GM06990 (cell line): Measurements from ENCODE around the gene PHF21B.

Experiments
- DNase-seq: peaks from one replicate; pipeline ENCODE4 v3.0.0-alpha.2; 2011; ENCODE audit not compliant: insufficient read length; ENCODE audit errors: extremely low read depth
- H3K27me3 ChIP-seq: replicated peaks from 2 replicates; pipeline ENCODE4 v1.6.0; 2011; ENCODE audit warnings: low read length; ENCODE audit not compliant: control insufficient read depth, insufficient read depth
- H3K36me3 ChIP-seq: 2 replicates; pipeline ENCODE4 v1.5.1; 2011; ENCODE audit warnings: low read length; ENCODE audit not compliant: control insufficient read depth, insufficient read depth
- H3K4me3 ChIP-seq: replicated peaks from 2 replicates; pipeline ENCODE4 v1.5.1; 2011; ENCODE audit warnings: low read depth, mild to moderate bottlenecking, control low read depth, low read length
- TF ChIP-seq, protein P1 (sequence below): IDR thresholded peaks from 2 replicates; pipeline ENCODE4 v1.5.1; 2011; ENCODE audit warnings: low read length, control low read depth, mild to moderate bottlenecking, inconsistent platforms; ENCODE audit not compliant: insufficient read depth, poor library complexity, severe bottlenecking

The PHF21B gene

GRCh38 chr22:44950806-44951509 lies 58.8 kb downstream of the PHF21B start:
- Histone ChIP-seq H3K27me3 (no peaks in the 10 kb centered on the region), H3K36me3 (no peaks in the 10 kb centered on the region), H3K4me3 (no peak overlapping the region)
- TF ChIP-seq, protein P1, sequence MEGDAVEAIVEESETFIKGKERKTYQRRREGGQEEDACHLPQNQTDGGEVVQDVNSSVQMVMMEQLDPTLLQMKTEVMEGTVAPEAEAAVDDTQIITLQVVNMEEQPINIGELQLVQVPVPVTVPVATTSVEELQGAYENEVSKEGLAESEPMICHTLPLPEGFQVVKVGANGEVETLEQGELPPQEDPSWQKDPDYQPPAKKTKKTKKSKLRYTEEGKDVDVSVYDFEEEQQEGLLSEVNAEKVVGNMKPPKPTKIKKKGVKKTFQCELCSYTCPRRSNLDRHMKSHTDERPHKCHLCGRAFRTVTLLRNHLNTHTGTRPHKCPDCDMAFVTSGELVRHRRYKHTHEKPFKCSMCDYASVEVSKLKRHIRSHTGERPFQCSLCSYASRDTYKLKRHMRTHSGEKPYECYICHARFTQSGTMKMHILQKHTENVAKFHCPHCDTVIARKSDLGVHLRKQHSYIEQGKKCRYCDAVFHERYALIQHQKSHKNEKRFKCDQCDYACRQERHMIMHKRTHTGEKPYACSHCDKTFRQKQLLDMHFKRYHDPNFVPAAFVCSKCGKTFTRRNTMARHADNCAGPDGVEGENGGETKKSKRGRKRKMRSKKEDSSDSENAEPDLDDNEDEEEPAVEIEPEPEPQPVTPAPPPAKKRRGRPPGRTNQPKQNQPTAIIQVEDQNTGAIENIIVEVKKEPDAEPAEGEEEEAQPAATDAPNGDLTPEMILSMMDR = no peak
- DNase-seq = peak; percentile 73

- no peaks in the 10 kb centered on the region for H3K27me3 ChIP-seq
- TF ChIP-seq, protein P1 = no peak
- H3K4me3 ChIP-seq = no peak overlapping the region
- no peak for DNase-seq
- no peaks in the 10 kb centered on the region for H3K36me3 ChIP-seq
Measured at GRCh38 chr22:44947846-44948245, 62.0 kb downstream of the PHF21B start.

DNA sequence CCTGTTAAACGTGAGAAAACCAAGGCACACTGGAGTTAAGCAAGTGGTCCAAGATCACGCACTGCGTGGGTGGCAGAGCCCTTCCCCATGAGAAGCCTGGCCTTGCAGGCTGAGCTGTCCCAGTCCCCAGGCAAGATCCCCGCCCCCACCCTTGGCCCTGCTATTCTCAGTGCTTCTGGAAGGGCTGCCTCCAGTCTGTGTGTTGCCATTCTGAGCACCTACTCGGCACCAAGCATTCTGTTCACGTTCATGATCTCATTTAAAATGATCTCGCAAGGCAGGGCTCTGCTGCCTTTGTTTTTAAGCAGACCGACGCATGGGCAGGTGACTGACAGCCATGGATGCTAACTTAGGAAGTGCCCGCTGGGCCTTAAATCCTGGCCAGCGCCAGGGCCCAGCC lies 62.8 kb downstream of the PHF21B start:
- no peak overlapping the region for H3K4me3 ChIP-seq
- H3K36me3 ChIP-seq = no peaks in the 10 kb centered on the region
- H3K27me3 ChIP-seq = no peaks in the 10 kb centered on the region
- TF ChIP-seq, protein P1 = no peak
- no peak for DNase-seq

- Histone ChIP-seq H3K4me3 (no peak overlapping the region), H3K27me3 (no peaks in the 10 kb centered on the region; the same call in 1 of the 2 replicates), H3K36me3 (no peaks in the 10 kb centered on the region)
- DNase-seq = no peak
- TF ChIP-seq, protein P1 = no peak
Measured at GRCh38 chr22:44944883-44945601, 64.8 kb downstream of the PHF21B start.

DNA sequence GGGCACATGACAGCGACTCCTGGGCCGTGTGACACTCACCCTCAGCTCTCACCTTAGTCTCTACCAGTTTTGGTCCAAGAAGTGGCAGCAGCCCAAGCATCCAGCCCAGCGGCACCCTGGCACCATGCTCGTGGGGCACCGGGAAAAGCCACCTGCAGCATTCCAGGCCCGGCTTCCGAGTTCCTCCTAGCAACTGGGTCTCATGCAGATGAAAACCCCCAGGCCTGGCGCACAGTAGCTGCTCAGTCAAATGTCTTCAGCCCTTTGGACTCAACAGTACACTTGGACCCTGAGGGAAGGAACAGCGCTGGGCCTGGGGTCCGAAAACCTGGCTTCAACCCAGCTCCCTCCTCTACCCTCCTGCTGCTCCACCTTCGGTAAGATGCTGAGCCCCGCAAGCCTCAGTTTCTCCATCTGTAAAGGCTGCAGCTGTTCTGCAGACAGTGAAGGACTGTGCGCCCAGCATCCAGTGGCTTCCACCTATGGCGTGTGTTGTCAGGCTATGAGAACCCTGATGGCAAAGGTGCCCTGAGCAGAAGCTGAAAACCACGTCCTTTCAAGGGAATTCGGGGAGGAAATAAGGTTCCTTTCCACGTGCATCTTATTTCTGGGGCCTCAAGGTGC lies 66.0 kb downstream of the PHF21B start:
- Histone ChIP-seq H3K36me3 (no peaks in the 10 kb centered on the region), H3K27me3 (no peaks in the 10 kb centered on the region; the same call in 1 of the 2 replicates), H3K4me3 (no peak overlapping the region)
- no peak for DNase-seq
- TF ChIP-seq, protein P1 = no peak
